Measurements from ENCODE around the gene OPN4.

Gene OPN4

GRCh38 chr10:86667421-86668181, 13.3 kb downstream of the OPN4 start:
- no peak overlapping the region for H3K4me3 ChIP-seq (ENCODE audit: low read depth, low read length)
- ChIA-PET POLR2A (interaction anchor here (0.6 kb wide), 1 partner anchor 311 kb away, joined by 3 read pairs; no protein-coding TSS in a partner anchor), CTCF (interaction anchor here (1.1 to 2.1 kb wide), 4 partner anchors 9 to 21 kb away, joined by 3 to 11 read pairs (median 5); no protein-coding TSS in a partner anchor)
- no peak for TF ChIP-seq CTCF (IDR thresholded peaks at IDR 0.05; ENCODE audit: insufficient read depth, low read length, missing control alignments)
- no peak for DNase-seq (ENCODE audit: low read depth, low spot score)

DNA sequence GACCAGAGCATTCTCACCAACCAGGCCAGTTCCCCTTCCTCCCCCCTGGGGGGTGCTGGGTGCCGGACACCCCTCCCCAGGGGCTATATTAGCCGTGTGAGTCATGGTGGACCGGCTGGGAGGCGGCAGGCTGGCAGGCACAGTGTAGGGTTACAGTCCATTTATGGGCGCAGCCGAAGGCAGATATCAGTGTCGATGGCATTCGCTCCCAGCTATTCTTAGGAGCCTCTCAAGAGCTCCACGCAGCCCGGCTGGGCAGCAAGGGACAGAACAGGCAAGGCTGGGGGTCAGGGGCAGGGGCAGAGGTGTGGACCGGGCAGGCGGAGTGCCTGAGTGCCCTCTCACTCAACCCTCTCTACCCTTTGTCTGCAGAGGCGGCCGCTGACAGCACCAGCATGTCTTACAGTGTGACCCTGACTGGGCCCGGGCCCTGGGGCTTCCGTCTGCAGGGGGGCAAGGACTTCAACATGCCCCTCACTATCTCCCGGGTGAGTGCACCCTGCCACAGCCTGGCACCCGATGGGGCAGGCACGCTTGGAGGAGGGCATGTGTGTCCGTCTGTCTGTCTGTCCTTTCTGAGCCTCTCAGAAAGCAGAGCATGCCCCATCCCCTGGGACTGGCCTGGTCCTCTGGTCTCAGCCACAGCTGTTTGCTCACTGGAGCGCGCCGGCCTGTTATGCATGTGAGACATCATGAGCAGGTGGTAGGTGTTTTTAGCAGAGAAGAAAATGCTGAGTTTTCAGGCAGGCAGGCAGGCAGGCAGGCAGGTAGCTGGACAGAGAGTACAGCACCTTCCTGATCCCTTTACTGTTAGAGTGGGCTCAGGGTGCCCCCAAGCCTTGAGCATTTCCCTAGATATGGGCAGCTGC, 14.2 kb downstream of the OPN4 start, which contains the start of gene LDB3:
Gene LDB3 (plus strand): TSS at position 215 of the 869 bp plus-strand sequence. CDS start 181 bp downstream, at position 396.
- CTCF ChIA-PET = interaction anchor here (1.1 to 2.1 kb wide), 3 partner anchors 8 to 22 kb away, joined by 3 to 11 read pairs (median 5); no protein-coding TSS in a partner anchor
- H3K4me3 ChIP-seq (ENCODE audit: low read depth, low read length) = peak within 1 kb of the TSS; percentile 48
- POLR2A ChIA-PET = no interaction called here
- peak; percentile 41 for DNase-seq (ENCODE audit: low read depth, low spot score)
- no peak for TF ChIP-seq CTCF (IDR thresholded peaks at IDR 0.05; ENCODE audit: insufficient read depth, low read length, missing control alignments)

DNA sequence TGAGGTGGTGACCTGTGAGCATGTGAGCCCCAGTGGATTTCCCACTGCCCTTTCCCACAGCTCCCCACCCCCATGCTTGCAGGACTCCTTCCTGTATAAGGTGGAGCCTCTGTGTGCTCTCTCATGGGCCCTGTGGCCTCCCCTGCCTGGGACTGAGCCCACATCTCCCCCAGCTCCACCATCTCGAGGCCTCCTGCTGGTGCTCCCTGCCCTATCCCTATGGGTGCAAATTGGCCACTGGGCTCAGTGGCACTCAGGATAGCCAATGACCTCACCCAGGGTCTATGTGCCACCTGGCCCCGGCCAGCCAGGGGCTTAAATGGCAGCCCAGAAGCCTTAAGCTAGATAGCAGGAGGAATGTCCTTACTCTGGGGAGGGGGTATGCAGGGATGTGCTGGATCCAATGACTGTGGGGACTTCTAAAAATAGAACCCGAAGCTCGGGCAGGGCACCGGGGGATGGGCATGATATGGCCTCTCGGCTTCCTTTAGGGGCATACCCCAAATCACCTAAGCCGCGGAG, 16.0 kb downstream of the OPN4 start:
- H3K4me3 ChIP-seq (ENCODE audit: low read depth, low read length) = no peak overlapping the region
- no peak for TF ChIP-seq CTCF (IDR thresholded peaks at IDR 0.05; ENCODE audit: insufficient read depth, low read length, missing control alignments)
- DNase-seq (ENCODE audit: low read depth, low spot score) = no peak
- POLR2A ChIA-PET = no interaction called here
- CTCF ChIA-PET = interaction anchor here (1.7 to 3.2 kb wide), 2 partner anchors 14 to 84 kb away, joined by 4 to 18 read pairs; no protein-coding TSS in a partner anchor

DNA sequence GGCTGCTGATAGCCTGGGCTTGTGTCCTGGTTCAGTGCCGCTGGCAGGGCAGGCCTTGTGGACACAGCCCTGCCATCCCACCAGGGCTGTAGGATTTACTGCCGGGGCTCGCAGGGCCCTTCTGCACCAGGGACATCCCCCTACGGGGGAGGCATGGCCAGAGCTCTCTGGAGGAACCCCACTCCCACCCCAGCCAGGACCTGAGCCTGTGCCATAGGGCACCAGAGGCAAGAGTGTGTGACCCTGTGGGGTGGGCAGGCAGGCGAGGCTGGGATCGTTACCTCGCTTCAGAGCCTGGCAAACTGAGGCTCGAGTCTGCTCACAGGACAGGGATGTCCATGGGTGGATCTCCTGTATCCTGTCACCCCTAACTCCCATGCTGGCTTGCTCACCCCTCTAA, 16.5 kb downstream of the OPN4 start:
- POLR2A ChIA-PET = no interaction called here
- TF ChIP-seq CTCF (IDR thresholded peaks at IDR 0.05; ENCODE audit: insufficient read depth, low read length, missing control alignments) = no peak
- H3K4me3 ChIP-seq (ENCODE audit: low read depth, low read length) = no peak overlapping the region
- DNase-seq (ENCODE audit: low read depth, low spot score) = no peak
- CTCF ChIA-PET = interaction anchor here (1.0 to 3.2 kb wide), 3 partner anchors 10 to 84 kb away, joined by 4 to 18 read pairs (median 4); no protein-coding TSS in a partner anchor

GRCh38 chr10:86671419-86671818, 17.1 kb downstream of the OPN4 start:
- DNase-seq (ENCODE audit: low read depth, low spot score) = no peak
- POLR2A ChIA-PET = no interaction called here
- TF ChIP-seq CTCF (IDR thresholded peaks at IDR 0.05; ENCODE audit: insufficient read depth, low read length, missing control alignments) = no peak
- CTCF ChIA-PET = interaction anchor here (1.0 to 3.2 kb wide), 4 partner anchors 9 to 85 kb away, joined by 4 to 18 read pairs (median 4); no protein-coding TSS in a partner anchor
- no peak overlapping the region for H3K4me3 ChIP-seq (ENCODE audit: low read depth, low read length)
